Neural progenitor cell (in vitro differentiated cells): ENCODE results near the gene RBM33. TPM values are rescaled to one million over a fixed set of nuclear protein-coding genes. Genes with fewer than 3 reads are reported as not detected.

Experiments
- DNase-seq: peaks from one replicate; pipeline ENCODE4 v3.0.0-alpha.2; 2016; ENCODE audit warnings: low spot score
- H2AFZ ChIP-seq: fragments of 200-600 bp; sonication (generic); replicated peaks from 2 replicates; pipeline ENCODE4 v1.6.1; 2016; ENCODE audit warnings: antibody characterized with exemption
- H3F3A ChIP-seq: fragments of 200-600 bp; sonication (generic); 2 replicates; pipeline ENCODE4 v1.6.1; 2016; ENCODE audit warnings: antibody characterized with exemption, low read depth
- H3K27ac ChIP-seq: fragments of 200-600 bp; sonication (generic); 2 replicates; pipeline ENCODE4 v1.5.1; 2016; ENCODE audit warnings: mild to moderate bottlenecking
- H3K27me3 ChIP-seq: fragments of 200-600 bp; sonication (generic); 2 replicates; pipeline ENCODE4 v1.6.1; 2016; ENCODE audit warnings: mild to moderate bottlenecking, moderate library complexity
- H3K36me3 ChIP-seq: fragments of 200-600 bp; sonication (generic); 2 replicates; pipeline ENCODE4 v1.5.1; 2016
- H3K4me1 ChIP-seq: fragments of 200-600 bp; sonication (generic); 2 replicates; pipeline ENCODE4 v1.6.1; 2016; ENCODE audit warnings: mixed run types
- H3K4me2 ChIP-seq: fragments of 200-600 bp; sonication (generic); 2 replicates; pipeline ENCODE4 v1.6.1; 2016
- H3K4me3 ChIP-seq: fragments of 200-600 bp; sonication (generic); 2 replicates; pipeline ENCODE4 v1.5.1; 2016
- H3K79me2 ChIP-seq: fragments of 200-600 bp; sonication (generic); 2 replicates; pipeline ENCODE4 v1.6.1; 2016; ENCODE audit warnings: low read depth
- H3K9ac ChIP-seq: fragments of 200-600 bp; sonication (generic); 2 replicates; pipeline ENCODE4 v1.6.1; 2016
- H3K9me3 ChIP-seq: fragments of 200-600 bp; sonication (generic); 2 replicates; pipeline ENCODE4 v1.5.1; 2016; ENCODE audit warnings: low read depth
- H4K20me1 ChIP-seq: fragments of 200-600 bp; sonication (generic); 2 replicates; pipeline ENCODE4 v1.6.1; 2016; ENCODE audit warnings: low read depth
- H3K27ac Mint-ChIP-seq: 3 replicates; pipeline ENCODE4 v1.8.0; 2021; ENCODE audit warnings: mixed read lengths
- H3K27me3 Mint-ChIP-seq: 2 replicates; pipeline ENCODE4 v1.8.0; 2022; ENCODE audit warnings: low read depth, mild to moderate bottlenecking, inconsistent platforms, moderate library complexity, mixed read lengths; ENCODE audit not compliant: insufficient read depth
- H3K36me3 Mint-ChIP-seq: 3 replicates; pipeline ENCODE4 v1.8.0; 2021; ENCODE audit warnings: mixed read lengths
- H3K4me1 Mint-ChIP-seq: 3 replicates; pipeline ENCODE4 v1.8.0; 2021; ENCODE audit warnings: mixed read lengths
- H3K4me3 Mint-ChIP-seq: 3 replicates; pipeline ENCODE4 v1.8.0; 2021; ENCODE audit warnings: mild to moderate bottlenecking, moderate library complexity, mixed read lengths
- H3K9me3 Mint-ChIP-seq: 3 replicates; pipeline ENCODE4 v1.8.0; 2020; ENCODE audit warnings: mixed read lengths
- EZH2 ChIP-seq: fragments of 200-600 bp; sonication (generic); IDR thresholded peaks from 2 replicates; pipeline ENCODE4 v1.6.1; 2017; ENCODE audit warnings: antibody characterized with exemption, mild to moderate bottlenecking, moderate library complexity
- EZH2phosphoT487 ChIP-seq: fragments of 200-600 bp; sonication (generic); IDR thresholded peaks from 2 replicates; pipeline ENCODE4 v1.6.1; 2017; ENCODE audit warnings: antibody characterized with exemption
- total RNA-seq: library from RNA; depleted of rRNA; stranded (reverse); fragments of >200 nt; gene quantifications from 2 replicates; pipeline ENCODE4 v1.2.3, GENCODE V29; 2015; ENCODE audit warnings: low replicate concordance
- TF ChIP-seq, protein P1 (sequence below): fragments of 200-600 bp; sonication (generic); IDR thresholded peaks from 2 replicates; pipeline ENCODE4 v1.5.1; 2017; ENCODE audit warnings: antibody characterized with exemption, mild to moderate bottlenecking

Gene RBM33
- total RNA-seq, 1 donor from 2014 or later, result 48.6 TPM

GRCh38 chr7:155635817-155636216 is 8.6 kb upstream of the RBM33 start:
- Mint-ChIP-seq H3K4me3 (no peak overlapping the region), H3K9me3 (peaks cover 53% of the 10 kb centered on the region), H3K4me1 (no peaks in the 10 kb centered on the region), H3K36me3 (peaks cover 16% of the 10 kb centered on the region), H3K27ac (no peak overlapping the region), H3K27me3 (peaks cover 2% of the 10 kb centered on the region)
- Histone ChIP-seq H3K27me3 (no peaks in the 10 kb centered on the region), H4K20me1 (no peaks in the 10 kb centered on the region), H3K27ac (no peak overlapping the region), H3K9ac (no peak overlapping the region), H3K4me3 (no peak overlapping the region), H3K79me2 (no peaks in the 10 kb centered on the region), H3K4me1 (no peaks in the 10 kb centered on the region), H3F3A (no peaks in the 10 kb centered on the region), H2AFZ (no peak overlapping the region), H3K4me2 (no peak overlapping the region), H3K36me3 (peaks cover 6% of the 10 kb centered on the region), H3K9me3 (peaks cover 31% of the 10 kb centered on the region)
- no peak for DNase-seq
- TF ChIP-seq EZH2 (no peak), EZH2phosphoT487 (no peak)
- TF ChIP-seq, protein P1, sequence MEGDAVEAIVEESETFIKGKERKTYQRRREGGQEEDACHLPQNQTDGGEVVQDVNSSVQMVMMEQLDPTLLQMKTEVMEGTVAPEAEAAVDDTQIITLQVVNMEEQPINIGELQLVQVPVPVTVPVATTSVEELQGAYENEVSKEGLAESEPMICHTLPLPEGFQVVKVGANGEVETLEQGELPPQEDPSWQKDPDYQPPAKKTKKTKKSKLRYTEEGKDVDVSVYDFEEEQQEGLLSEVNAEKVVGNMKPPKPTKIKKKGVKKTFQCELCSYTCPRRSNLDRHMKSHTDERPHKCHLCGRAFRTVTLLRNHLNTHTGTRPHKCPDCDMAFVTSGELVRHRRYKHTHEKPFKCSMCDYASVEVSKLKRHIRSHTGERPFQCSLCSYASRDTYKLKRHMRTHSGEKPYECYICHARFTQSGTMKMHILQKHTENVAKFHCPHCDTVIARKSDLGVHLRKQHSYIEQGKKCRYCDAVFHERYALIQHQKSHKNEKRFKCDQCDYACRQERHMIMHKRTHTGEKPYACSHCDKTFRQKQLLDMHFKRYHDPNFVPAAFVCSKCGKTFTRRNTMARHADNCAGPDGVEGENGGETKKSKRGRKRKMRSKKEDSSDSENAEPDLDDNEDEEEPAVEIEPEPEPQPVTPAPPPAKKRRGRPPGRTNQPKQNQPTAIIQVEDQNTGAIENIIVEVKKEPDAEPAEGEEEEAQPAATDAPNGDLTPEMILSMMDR, result no peak

- Histone ChIP-seq H3K27ac (no peak overlapping the region), H4K20me1 (no peaks in the 10 kb centered on the region), H3F3A (no peaks in the 10 kb centered on the region), H3K4me3 (no peak overlapping the region), H3K79me2 (no peaks in the 10 kb centered on the region), H3K4me2 (no peak overlapping the region), H3K27me3 (no peaks in the 10 kb centered on the region), H3K9ac (no peak overlapping the region), H3K9me3 (peaks cover 31% of the 10 kb centered on the region), H3K4me1 (no peaks in the 10 kb centered on the region), H3K36me3 (peaks cover 11% of the 10 kb centered on the region), H2AFZ (no peak overlapping the region)
- peaks cover 66% of the 10 kb centered on the region for H3K9me3 Mint-ChIP-seq
- no peak overlapping the region for H3K27ac Mint-ChIP-seq
- H3K4me3 Mint-ChIP-seq, result no peak overlapping the region
- peaks cover 3% of the 10 kb centered on the region for H3K27me3 Mint-ChIP-seq
- TF ChIP-seq EZH2phosphoT487 (no peak), EZH2 (no peak)
- TF ChIP-seq, protein P1, result no peak
- H3K36me3 Mint-ChIP-seq, result peaks cover 29% of the 10 kb centered on the region
- H3K4me1 Mint-ChIP-seq, result no peaks in the 10 kb centered on the region
- no peak for DNase-seq
Observed at GRCh38 chr7:155637155-155637554, 7.3 kb upstream of the RBM33 start.

GRCh38 chr7:155638366-155638765 is 6.1 kb upstream of the RBM33 start:
- TF ChIP-seq, protein P1, result no peak
- TF ChIP-seq EZH2phosphoT487 (no peak), EZH2 (no peak)
- Histone ChIP-seq H3K4me1 (no peaks in the 10 kb centered on the region), H2AFZ (no peak overlapping the region), H3K27me3 (no peaks in the 10 kb centered on the region), H4K20me1 (no peaks in the 10 kb centered on the region), H3K9ac (no peak overlapping the region), H3K4me2 (no peak overlapping the region), H3K79me2 (peaks cover 8% of the 10 kb centered on the region), H3K4me3 (no peak overlapping the region), H3K9me3 (peaks cover 25% of the 10 kb centered on the region), H3F3A (no peaks in the 10 kb centered on the region), H3K27ac (no peak overlapping the region), H3K36me3 (peaks cover 16% of the 10 kb centered on the region)
- peaks cover 3% of the 10 kb centered on the region for H3K27me3 Mint-ChIP-seq
- no peak for DNase-seq
- peaks cover 64% of the 10 kb centered on the region for H3K9me3 Mint-ChIP-seq
- H3K27ac Mint-ChIP-seq, result no peak overlapping the region
- H3K4me3 Mint-ChIP-seq, result no peak overlapping the region
- peaks cover 1% of the 10 kb centered on the region for H3K4me1 Mint-ChIP-seq
- peaks cover 35% of the 10 kb centered on the region for H3K36me3 Mint-ChIP-seq
